HepG2 (cell line): ENCODE measurements around the gene CMTM3. TPM values are rescaled to one million over a fixed set of nuclear protein-coding genes. Genes with fewer than 3 reads are reported as not detected.

Source experiments
- BHLHE40 ChIP-seq: IDR thresholded peaks from 2 replicates; pipeline ENCODE4 v1.6.1; 2011; ENCODE audit warnings: low read length, improper control_type of control experiment
- HOXA3 ChIP-seq: sonication (generic); formaldehyde crosslinking; IDR thresholded peaks from 2 replicates; pipeline ENCODE4 v1.5.0; 2020; ENCODE audit warnings: missing genetic modification reagents
- KLF11 ChIP-seq: IDR thresholded peaks from 2 replicates; pipeline ENCODE4 v1.6.1; 2016; ENCODE audit warnings: missing compliant biosample characterization
- MIER3 ChIP-seq: IDR thresholded peaks from 2 replicates; pipeline ENCODE4 v1.6.1; 2016; ENCODE audit warnings: missing compliant biosample characterization, borderline replicate concordance
- NFKBIZ ChIP-seq: IDR thresholded peaks from 2 replicates; pipeline ENCODE4 v1.6.1; 2018; ENCODE audit warnings: missing genetic modification reagents, missing compliant biosample characterization
- NR2F1 ChIP-seq, 2 experiments: fragments of 450-650 bp in 1 of 2; formaldehyde crosslinking in 1 of 2; IDR thresholded peaks; 2 replicates each; pipeline versions ENCODE4 v1.5.0 to v1.6.1; 2016 to 2020; ENCODE audit warnings: mild to moderate bottlenecking in 1 of 2, missing compliant biosample characterization in 1 of 2, missing genetic modification reagents in 1 of 2, moderate library complexity in 1 of 2
- PHF20 ChIP-seq: sonication (generic); formaldehyde crosslinking; IDR thresholded peaks from 2 replicates; pipeline ENCODE4 v1.5.0; 2020; ENCODE audit warnings: mild to moderate bottlenecking, missing genetic modification reagents
- PLSCR1 ChIP-seq: sonication (generic); formaldehyde crosslinking; IDR thresholded peaks from 2 replicates; pipeline ENCODE4 v1.5.0; 2020; ENCODE audit warnings: missing genetic modification reagents, mild to moderate bottlenecking, borderline replicate concordance
- TAF1 ChIP-seq: sonication (generic); formaldehyde crosslinking; IDR thresholded peaks from 2 replicates; pipeline ENCODE4 v1.4.0; 2020; ENCODE audit warnings: missing genetic modification reagents
- TCF12 ChIP-seq, 2 experiments: fragments of 450-650 bp in 1 of 2; sonication (generic) in 1 of 2; formaldehyde crosslinking in 1 of 2; IDR thresholded peaks; 2 replicates each; pipeline versions ENCODE4 v1.6.1 to v1.8.0; 2017 to 2022; ENCODE audit warnings: antibody characterized with exemption in 1 of 2, mild to moderate bottlenecking in 1 of 2, missing genetic modification reagents in 1 of 2, moderate library complexity in 1 of 2
- ZBTB40 ChIP-seq, 2 experiments: fragments of 450-650 bp in 1 of 2; sonication (generic) in 1 of 2; formaldehyde crosslinking in 1 of 2; IDR thresholded peaks; 2 replicates each; pipeline versions ENCODE4 v1.6.1 to v1.8.0; 2016 to 2022; ENCODE audit warnings: antibody characterized with exemption in 1 of 2, mild to moderate bottlenecking in 1 of 2, missing genetic modification reagents in 1 of 2
- ZBTB7B ChIP-seq: sonication (generic); formaldehyde crosslinking; IDR thresholded peaks from 2 replicates; pipeline ENCODE4 v1.4.0; 2020; ENCODE audit warnings: missing genetic modification reagents
- ZNF251 ChIP-seq: sonication (generic); formaldehyde crosslinking; IDR thresholded peaks from 2 replicates; pipeline ENCODE4 v1.9.0; 2021; ENCODE audit warnings: mild to moderate bottlenecking, missing genetic modification reagents
- ZNF256 ChIP-seq: sonication (generic); formaldehyde crosslinking; conservative IDR thresholded peaks from 2 replicates; pipeline ENCODE4 v1.4.0; 2020; ENCODE audit warnings: missing genetic modification reagents
- ZNF451 ChIP-seq: sonication (generic); formaldehyde crosslinking; IDR thresholded peaks from 2 replicates; pipeline ENCODE4 v1.5.0; 2020; ENCODE audit warnings: mild to moderate bottlenecking, missing genetic modification reagents
- ZNF652 ChIP-seq: IDR thresholded peaks from 2 replicates; pipeline ENCODE4 v1.6.1; 2016; ENCODE audit warnings: low read depth, borderline replicate concordance
- ZNF75D ChIP-seq: sonication (generic); formaldehyde crosslinking; IDR thresholded peaks from 2 replicates; pipeline ENCODE4 v1.8.1; 2023; ENCODE audit warnings: missing genetic modification reagents, mild to moderate bottlenecking, borderline replicate concordance
- ZNF780A ChIP-seq: sonication (generic); formaldehyde crosslinking; IDR thresholded peaks from 2 replicates; pipeline ENCODE4 v1.8.0; 2022; ENCODE audit warnings: mild to moderate bottlenecking, missing genetic modification reagents, moderate library complexity
- polyA plus RNA-seq, 8 experiments: library from polyadenylated mRNA; depleted of rRNA in 3 of 8; stranded (reverse) in 7 of 8; unstranded in 1 of 8; fragments of >200 nt; fragmentation: Illumina TruSeq in 4 of 8; extraction: Trizol in 4 of 8; gene quantifications; 2 replicates each; pipeline versions ENCODE4 v1.2.1 to v1.2.3, GENCODE V29; 2011 to 2016; ENCODE audit warnings: low read depth in 4 of 8, missing spikeins in 1 of 8, mixed read lengths in 1 of 8; ENCODE audit not compliant: insufficient read depth in 1 of 8
- total RNA-seq, 5 experiments: library from RNA; depleted of rRNA; stranded (reverse); fragments of >200 nt; fragmentation: Illumina TruSeq; extraction: Trizol; gene quantifications; 2 replicates each; pipeline ENCODE4 v1.2.3, GENCODE V29; 2016; ENCODE audit warnings: low read depth in 1 of 5

The CMTM3 gene
- total and polyA plus RNA-seq, 2 of the 13 experiments (the other 11 are each of a cell fraction or from before 2014, with no cell fraction given), result 29.2 to 48.7 TPM

GRCh38 chr16:66603537-66604375, 748 bp upstream of the CMTM3 start (continued):
- TF ChIP-seq TAF1 (CRISPR knock-in tag) (0 out of 2 replicates have a peak, but pooled peaks have one; percentile 25), NR2F1 (CRISPR knock-in tag; IDR thresholded peaks at IDR 0.05) (0 out of 4 replicates have a peak, but pooled peaks of 1 of the 2 experiments have one; percentile 10), ZNF780A (no peak), ZNF75D (CRISPR knock-in tag) (no peak), ZNF251 (CRISPR knock-in tag) (0 out of 2 replicates have a peak, but pooled peaks have one; percentile 47), ZNF451 (CRISPR knock-in tag) (0 out of 2 replicates have a peak, but pooled peaks have one; percentile 2), TCF12 (IDR thresholded peaks at IDR 0.05) (no peak), TCF12 (CRISPR knock-in tag; IDR thresholded peaks at IDR 0.05) (no peak), HOXA3 (CRISPR knock-in tag) (no peak; the same call in 1 of the 2 replicates), MIER3 (0 out of 2 replicates have a peak, but pooled peaks have one; percentile 20), KLF11 (CRISPR knock-in tag) (no peak), ZBTB40 (IDR thresholded peaks at IDR 0.05) (no peak), ZBTB40 (CRISPR knock-in tag; IDR thresholded peaks at IDR 0.05) (peak; percentile 68; the same call in 1 of the 2 replicates), PLSCR1 (no peak), ZNF652 (no peak), ZBTB7B (CRISPR knock-in tag) (peak; percentile 10; the same call in 1 of the 2 replicates), ZNF256 (CRISPR knock-in tag) (no peak), BHLHE40 (0 out of 2 replicates have a peak, but pooled peaks have one; percentile 17), NFKBIZ (CRISPR knock-in tag) (no peak), PHF20 (CRISPR knock-in tag) (no peak)
